Activated CD4-positive, alpha-beta T cell treated with anti-CD3 and anti-CD28 coated beads for 24 hours (primary cell): ENCODE data around the gene ARID3B.
A peak's percentile ranks its signal among the peaks of the same experiment; 100 is the strongest.
"Not testable (repeated sequence)": the region's sequence is repeated elsewhere in the genome, so short reads cannot be mapped to it uniquely, and the experiment has no call there.

Experiments used
- DNase-seq, 2 donors: peaks; one replicate each; pipeline ENCODE4 v3.0.0-alpha.2; 2020; ENCODE audit warnings: low read depth in 2 of 2

ARID3B gene

DNA sequence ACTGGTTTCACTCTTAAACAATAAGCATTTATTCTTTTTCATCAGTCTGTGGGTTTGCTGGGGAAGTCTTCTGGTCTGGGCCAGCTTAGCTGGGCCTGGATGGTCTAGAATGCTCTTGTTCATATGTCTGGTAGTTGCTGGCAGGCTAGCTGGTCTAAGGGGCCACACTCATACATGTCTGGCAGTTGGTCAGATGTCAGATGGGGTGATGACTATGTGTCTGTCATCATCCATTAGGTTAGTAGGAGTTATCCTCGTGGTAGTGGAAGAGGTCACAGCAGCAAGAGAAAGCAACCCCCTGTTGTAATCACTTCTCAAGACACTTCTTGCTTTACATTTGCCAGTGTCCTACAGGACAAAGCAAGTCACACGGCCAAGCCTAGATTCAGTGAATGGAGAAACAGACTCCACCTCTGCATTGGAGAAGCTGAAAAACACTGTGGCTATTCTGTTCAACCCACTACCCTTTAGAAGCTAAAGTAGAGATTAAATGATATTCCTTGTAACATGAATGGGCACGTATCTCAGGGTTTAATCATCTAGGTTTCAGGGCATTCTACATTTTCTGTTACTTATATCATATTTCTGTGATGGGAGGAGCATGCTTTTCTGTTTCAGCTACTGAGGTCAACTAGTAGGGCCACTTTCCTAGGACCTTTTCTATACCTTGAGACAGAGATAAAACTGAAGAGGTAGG is 5.5 kb upstream of the ARID3B start:
- no peak for DNase-seq

DNA sequence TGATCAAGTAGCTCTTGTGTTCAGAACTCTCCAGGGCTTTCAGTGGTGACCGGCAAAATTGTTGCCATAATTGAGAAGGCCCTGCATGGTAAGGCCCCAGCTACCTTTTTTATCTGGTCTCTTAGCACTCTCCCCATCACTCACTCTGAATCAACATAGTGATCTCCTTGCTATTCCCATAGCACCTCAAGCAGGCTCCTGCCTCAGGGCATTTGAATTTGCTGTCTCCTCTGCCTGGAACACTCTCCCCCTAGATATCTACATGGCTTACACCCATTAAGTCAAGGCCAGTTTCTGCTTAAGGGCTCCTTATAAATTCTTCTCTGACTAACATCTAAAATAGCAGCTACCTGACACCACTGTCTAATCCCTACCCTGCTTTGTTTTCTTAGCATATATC is 3.3 kb upstream of the ARID3B start:
- DNase-seq = no peak

DNA sequence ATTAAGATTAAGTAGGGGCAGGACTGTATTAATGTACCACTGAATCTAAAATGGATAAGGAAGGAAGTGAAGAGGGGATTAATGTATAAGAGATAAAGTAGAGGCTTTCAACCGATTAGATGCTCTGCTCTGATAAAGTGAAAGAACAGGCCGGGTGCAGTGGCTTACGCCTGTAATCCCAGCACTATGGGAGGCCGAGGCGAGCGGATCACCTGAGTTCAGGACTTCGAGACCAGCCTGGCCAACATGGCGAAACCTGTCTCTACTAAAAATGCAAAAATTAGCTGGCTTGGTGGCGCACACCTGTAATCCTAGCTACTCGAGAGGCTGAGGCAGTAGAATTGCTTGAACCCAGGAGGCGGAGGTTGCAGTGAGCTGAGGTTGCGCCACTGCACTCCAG is 1.5 kb upstream of the ARID3B start:
- DNase-seq = not testable (repeated sequence)

DNA sequence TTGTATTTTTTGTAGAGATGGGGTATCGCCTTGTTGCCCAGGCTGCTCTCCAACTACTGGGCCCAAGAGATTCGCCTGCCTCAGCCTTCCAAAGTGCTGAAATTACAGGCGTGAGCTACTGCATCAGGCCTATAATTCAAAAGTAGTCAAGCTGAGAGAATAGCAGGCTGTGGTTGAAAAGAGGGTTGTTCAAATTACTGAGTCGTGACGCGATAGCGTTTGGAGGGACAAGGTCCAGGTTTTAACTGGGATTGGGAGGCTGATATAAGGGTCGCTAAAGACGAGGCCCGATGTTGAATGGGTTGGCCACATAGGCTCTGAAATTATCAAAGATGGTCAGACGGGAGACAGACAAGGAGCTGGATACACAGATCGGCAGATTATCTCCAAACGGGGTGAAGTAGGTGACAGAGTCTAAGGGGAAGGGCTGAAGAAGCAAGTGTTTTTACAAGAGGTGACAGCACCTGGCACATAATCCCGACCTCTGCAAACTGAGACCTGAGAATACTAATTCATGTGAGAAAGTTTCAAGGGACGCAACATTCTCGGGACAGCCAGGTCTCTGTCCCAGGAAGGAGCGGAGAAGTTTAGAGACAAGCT is 759 bp upstream of the ARID3B start:
- no peak for DNase-seq

DNA sequence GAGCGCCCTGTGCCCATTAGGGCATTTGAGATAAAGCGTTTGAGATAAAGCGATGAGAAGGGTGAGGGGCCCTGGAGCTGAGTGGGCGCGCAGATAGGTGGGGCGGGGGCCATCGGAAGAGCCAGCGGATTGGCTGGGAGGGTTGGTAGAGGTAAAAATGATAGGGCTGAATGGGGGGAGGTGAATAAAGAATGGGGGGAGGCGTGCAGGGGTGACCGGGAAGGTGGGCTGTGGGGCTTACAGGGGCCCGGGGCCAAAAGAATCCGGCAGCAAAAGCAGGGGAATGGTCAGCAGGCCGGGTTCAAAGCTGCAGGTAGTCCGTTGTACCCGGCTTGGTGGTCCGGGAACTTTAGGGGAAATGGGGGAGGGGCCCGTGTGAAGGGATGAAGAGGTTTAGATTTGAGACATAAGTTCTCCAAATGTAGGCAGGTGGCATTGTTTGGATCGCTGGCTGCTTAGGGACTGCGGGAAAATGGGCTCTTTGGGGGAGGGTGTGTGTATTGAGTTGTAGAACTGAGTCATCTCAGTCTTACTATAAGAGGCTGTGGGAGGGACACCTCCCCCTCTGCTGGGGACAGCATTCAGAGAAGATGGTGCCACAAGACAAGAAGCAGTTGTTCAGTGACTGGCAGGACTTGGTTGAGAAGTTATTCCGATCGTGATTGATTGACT is 610 bp downstream of the ARID3B start:
- peak; percentile 53 to 55 for DNase-seq

DNA sequence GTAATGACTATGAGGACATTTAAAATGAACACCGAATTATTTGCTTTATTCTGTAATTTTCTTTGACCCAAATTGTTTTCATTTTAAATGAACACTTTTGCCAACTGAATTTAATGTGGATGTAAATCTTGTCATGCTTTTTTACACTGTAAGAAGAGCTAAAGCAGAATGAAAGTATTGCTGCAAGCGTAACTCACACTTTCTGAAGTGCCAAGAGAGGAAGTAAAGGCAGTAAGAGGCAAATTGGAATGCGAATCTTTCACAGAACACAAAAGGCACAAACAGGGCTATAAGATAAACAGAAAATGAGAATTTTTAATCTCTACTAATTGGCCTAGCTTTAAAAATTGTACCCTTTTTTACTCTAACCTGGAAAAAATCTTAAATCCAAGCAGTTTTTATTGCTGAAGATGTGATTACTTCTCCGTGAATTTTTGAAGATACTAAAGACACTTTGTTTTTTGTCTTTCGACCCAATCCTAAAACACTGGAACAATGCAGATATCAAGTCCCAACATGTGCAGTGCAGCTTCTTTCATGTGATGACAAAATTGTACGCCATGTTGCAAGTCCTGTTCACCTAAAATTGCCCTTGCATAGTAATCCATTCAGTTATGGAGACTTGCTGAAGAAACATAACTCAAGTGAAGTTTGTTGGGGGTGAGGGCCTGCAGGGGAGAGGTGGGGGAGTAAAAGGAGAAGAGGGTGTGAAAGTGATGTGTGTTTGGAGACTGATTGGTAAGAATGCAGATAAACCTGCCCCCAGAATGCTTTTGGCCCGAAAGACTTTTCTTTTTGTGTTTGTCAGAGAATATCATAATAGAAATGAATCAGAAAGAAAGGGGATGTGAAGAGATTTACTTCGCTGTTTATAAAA is 1.4 kb downstream of the ARID3B start:
- no peak for DNase-seq

DNA sequence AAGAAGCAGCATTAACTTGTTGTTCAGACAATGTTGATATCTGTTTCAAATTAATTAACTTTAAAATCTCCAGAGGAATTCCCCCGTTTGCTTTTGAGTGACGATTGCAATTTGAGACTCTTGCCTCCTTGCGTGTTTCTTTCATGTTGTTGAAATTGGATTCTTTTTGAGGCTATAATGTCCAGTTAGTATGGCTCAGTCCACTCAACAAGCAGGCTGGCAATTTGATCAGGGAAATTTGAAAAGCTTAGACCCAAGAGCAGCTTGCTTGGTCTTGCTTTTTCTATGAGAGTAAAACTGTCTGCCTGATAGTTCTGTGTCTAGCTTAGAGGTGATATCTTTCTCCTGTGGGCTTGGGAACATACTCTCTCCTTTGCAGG is 2.0 kb downstream of the ARID3B start:
- no peak for DNase-seq

DNA sequence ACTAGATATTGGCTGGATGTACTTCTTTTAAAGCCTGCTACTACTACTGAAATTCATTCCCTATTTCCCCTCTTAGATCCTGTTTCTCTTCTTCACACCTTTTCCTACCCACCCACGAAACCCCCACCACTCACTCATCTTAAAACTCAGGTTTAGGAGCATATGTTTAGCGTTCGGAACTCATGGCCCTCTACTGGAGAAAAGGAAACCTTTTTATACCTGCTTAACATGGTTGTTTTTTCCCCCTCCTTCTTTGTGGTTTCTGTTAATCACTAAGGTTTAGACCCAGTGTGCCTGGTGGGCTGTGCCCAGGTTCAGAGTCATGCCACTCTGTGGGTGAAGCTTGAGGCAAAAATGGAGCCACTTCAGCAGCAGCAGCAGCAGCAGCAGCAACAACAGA is 2.6 kb downstream of the ARID3B start:
- DNase-seq = peak in 1 of 2 donors; percentile 1

DNA sequence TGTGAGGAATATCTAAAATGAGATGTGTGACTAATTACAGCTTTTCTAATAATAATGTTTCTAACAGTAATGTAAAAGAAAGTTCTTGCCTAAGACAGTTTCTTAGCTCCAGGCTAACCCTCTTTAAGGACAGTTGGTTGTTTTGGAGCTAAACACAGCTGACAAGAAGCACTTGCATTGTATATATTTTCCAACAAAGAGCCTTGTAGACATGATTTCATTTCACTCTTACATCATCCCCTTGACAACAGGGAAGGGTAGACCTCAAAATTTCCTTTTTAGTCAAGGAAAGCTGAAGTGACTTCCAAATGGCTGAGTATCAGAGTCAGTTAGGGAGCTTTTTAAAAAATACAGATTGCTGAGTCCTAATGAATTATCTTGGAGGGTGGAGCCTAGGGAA is 4.1 kb downstream of the ARID3B start:
- DNase-seq = no peak

DNA sequence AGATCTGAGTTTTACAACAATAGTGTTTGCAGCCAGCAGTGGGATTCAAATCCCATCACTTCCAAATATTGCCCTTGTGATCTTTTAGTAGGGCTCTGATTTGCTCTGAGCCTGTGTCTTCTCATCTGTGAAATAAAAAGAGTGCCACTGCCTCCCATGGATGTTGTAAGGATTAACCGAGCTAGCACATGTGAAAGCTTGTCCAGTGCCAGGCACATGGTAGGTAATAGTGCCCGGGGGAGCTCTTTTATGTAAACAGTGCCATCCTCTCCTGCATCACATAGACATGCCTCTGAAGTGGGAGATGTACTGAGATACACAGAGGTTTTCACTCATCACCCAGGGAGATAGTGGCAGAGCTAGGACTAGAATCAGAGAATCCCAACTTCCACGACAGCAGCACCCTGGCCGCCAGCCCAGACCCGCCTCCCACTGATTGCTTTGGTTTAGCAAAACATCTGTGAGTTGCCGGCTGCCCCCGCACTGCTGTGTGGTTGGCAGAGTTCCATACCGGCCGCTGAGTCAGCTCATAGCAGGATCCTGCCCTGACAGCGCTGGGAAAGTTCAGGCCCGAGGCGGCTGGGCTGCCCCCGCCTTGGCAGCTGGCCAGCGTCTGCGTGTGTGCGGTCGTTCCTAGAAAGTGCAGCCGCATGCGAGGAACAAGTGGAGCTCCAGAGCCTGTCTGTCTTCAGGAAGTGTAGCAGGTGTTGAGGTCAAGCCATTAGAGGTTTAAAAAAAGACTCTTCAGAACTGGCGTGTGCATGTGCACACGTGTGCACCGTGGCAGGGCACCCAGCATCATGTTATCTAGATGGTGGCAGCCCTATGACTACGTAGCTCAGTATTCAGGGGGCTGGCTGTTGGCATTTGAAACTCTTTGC is 5.0 kb downstream of the ARID3B start:
- DNase-seq = peak; percentile 91 to 98

DNA sequence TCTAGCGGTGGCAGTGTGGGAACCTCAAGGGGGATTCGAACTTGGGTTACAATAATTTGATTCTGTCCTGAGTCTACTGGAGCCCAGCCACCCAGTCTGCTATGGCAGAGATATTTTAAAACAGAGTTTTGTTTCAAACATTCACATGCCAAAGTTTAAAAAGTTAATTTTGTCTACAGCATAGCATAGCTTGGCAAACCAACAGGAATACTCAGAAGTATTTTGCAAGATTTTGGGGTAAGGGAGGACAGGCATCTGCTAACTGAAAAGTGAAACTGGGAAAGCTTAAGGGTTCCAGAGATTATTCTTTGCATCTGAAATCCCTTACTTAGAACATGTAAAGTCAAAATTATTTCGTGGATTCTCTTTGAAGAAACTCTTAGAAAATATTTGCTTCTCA is 6.6 kb downstream of the ARID3B start:
- no peak for DNase-seq

DNA sequence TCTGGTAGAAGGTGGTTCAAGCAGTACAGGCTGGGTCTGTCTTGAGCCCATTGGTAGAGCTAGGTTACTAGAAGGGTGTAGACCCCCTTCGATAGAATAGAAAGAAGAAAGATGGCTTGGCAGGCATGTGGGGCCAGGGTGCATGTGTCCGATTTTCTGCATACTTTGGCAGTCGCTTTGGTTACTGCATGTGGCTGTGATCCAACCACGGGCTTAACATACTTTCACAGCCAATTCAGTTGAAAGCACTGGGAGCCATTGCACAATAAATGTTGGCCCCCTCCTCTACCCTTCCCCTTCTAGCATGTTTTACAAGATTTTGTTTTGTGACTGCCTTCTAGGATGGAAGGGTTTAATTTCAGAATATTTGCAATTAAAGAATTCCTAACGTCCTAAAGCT is 7.2 kb downstream of the ARID3B start:
- DNase-seq = no peak

DNA sequence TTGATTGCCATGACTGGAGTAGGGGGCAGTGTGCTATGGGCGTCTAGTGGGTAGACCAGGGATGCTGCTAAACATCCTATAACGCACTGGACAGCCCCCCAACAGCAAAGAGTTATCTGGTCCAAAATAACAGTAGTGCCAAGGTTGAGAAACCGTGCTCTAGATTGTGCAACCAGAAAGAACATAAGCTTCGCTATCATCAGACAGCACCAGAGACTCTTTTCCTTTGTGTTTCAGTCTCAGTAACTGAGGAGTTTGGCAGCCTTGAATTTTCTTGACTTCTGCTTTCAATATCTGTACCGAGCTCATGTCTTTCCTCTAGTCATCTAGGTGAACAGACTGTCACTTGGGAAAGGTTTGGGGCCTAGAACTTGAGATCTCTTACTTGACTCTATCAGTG is 8.8 kb downstream of the ARID3B start:
- DNase-seq = no peak

DNA sequence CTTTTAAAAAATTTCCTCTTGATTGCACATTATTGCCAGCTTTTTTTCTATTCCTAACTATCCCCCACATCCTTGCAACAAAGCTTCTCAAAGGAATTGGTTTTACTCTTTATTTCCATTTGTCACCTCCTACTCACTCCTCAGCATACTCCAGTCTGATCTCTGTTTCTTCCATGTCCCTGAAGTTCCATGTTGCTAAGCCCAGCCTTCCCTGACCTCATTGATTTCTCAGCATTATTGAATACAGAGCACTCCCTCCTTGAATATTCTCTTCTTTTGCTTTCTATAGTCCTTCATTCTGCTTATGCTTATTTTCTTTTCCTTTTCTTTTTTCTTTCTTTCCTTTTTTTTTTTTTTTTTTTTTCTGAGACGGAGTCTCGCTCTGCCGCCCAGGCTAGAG is 10.7 kb downstream of the ARID3B start:
- DNase-seq = no peak

DNA sequence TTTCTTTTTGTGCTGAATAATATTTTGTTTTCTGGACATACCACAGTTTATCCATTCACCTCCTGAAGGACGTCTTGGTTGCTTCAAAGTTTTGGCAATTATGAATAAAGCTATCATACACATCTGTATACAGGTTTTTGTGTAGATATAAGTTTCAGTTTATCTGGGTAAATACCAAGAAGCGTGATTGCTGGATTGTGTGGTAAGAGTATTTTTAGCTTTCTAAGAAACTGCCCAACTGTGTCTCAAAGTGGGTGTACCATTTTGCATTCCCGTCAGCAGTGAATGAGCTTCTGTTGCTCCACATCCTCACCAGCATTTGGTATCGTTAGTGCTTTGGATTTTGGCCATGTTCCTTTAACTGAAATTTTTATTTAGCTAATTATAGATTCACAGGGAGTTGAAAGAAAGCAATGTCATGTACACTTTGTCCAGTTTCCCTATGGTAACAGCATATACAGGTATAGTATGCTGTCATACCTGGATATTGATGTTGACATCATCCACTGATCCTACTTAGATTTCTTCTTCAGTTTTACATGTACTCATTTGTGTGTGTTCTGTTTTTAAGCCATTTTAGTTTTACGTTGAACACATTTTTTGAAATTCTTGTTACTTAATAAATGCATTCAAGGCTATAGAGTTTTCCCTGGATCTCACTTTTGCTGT is 11.9 kb downstream of the ARID3B start:
- no peak for DNase-seq

DNA sequence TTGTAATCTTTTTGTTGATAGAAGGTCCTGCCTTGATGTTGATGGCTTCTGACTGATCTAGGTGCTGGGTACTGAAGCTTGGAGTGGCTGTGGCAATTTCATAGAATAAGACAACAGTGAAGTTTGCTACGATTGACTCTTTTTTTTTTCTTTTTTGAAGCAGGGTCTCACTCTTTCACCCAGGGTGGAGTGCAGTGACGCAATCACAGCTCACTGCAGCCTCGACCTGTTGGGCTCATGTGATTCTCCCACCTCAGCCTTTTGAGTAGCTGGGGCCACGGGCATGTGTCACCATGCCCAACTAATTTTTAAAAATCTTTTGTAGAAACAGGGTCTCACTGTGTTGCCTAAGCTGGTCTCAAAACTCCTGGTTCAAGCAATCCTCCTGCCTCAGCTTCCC is 14.2 kb downstream of the ARID3B start:
- DNase-seq = no peak

DNA sequence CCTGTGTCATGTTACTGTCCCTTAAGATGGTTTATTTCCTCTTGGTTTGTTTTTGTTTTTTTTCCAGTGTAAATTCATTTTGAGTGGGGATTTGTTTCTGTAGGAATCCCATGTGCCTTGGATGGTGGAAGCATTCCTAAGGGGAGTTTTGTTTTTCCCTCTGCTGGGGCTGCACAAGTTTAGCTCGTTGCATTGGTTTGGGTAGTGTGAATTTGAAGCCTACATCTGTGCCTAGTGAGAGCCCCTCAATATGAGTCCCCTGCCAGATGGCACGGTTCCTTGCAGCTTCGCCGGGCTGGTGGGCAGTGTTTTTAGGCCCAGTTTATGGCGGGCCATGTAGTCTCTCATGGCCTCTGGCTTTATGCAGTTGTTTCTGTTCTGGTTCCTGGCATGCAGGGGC is 17.7 kb downstream of the ARID3B start:
- DNase-seq = no peak

DNA sequence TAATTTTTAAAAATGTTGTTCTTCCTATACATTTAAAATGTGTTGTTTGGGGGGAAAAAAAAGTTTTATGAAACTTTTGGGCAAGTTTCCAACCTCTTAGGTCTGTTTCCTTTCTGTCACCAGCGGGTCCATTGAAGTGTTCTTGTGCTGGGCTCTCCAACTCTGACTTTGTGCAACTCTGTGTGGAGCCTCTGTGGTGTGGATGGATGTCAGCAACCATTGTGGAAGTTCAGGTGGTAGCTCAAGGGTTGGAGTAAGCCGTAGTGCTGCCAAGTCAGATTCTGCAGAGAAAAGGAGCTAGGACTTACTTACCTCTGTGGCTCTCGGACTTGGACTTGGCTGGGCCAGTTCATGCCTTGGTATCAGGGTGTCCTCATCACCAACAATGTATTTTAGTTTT is 22.4 kb downstream of the ARID3B start:
- no peak for DNase-seq

DNA sequence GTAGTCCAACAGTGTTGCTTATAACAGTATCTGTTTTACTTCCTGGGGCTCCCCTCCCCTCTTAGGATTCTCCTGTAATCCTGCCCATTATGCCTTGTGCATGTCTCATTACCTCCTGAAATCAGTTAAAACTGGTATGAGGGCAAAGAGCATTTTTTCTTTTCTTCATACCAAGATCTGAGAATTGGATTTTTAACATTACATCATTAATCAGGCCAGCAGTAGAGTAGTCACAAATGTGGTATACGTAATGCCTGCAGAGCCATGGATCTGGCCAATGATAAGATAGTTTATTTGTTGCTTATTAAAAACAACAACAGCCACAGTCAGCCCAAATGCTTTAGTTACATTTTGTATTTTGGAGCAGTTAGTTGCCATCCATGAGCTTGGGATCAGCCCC is 23.2 kb downstream of the ARID3B start:
- DNase-seq = no peak

DNA sequence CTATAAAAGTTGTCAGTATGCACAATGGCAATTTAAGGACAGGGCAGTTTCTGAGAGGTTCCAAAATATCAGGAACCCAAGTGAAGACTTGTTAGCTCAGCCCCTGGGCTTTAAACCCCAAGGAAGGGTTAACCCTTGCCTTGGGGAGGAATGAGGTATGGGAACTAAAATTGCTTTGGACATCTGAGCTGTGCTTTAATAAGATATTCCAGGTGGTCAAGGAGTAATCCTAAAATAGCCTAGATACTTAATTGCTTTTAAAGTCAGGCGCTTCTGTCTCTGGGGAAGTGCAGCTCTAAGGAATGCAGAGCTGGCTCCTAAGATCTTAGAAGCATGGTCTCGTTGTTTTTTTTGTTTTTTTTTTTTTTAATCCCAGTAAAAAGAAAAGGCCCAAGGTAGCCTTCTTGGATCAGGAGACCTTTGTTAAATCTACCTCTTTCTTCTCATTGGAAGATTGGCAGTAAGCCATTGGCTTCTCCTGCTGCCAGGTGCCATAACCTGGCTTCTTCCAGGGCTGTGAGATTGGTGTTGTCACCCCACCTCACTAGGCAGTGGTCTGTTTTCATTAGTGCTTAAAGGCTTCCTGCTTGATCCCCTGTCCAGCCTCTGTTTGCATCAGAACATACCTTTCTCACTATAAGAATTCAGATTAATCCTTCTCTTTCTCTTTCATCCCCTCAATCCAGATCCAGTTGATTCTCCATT is 24.5 kb downstream of the ARID3B start:
- DNase-seq = no peak
